Uterine smooth muscle cell (primary cell): ENCODE results near the gene ETNK1. TPM values are rescaled to one million over a fixed set of nuclear protein-coding genes. Genes with fewer than 3 reads are reported as not detected.

Experiments
- total RNA-seq: library from RNA; depleted of rRNA; stranded (reverse); fragments of >200 nt; gene quantifications from 2 replicates; pipeline ENCODE4 v1.2.3, GENCODE V29; 2014

ETNK1 gene
- 31.3 and 34.5 TPM in 2 replicates for total RNA-seq

GRCh38 chr12:22624870-22625761 lies at the start of gene ETNK1:
Gene ETNK1 (plus strand): TSS chr12:22625171. CDS start chr12:22625431, 260 bp downstream.

Other genes starting within 250 kb of the ETNK1 start
- gene C2CD5, start 80.6 kb upstream of the ETNK1 start, total RNA-seq: 28.8 and 34.4 TPM in 2 replicates